ENCODE data around the gene RBBP4. TPM values are rescaled to one million over a fixed set of nuclear protein-coding genes. Genes with fewer than 3 reads are reported as not detected.
"Not testable (repeated sequence)": the region's sequence is repeated elsewhere in the genome, so short reads cannot be mapped to it uniquely, and the experiment has no call there.

RBBP4 gene
- total and polyA plus RNA-seq, 2 of the 13 experiments (the other 11 are each of a cell fraction or from before 2014, with no cell fraction given): 64.4 to 166 TPM

DNA sequence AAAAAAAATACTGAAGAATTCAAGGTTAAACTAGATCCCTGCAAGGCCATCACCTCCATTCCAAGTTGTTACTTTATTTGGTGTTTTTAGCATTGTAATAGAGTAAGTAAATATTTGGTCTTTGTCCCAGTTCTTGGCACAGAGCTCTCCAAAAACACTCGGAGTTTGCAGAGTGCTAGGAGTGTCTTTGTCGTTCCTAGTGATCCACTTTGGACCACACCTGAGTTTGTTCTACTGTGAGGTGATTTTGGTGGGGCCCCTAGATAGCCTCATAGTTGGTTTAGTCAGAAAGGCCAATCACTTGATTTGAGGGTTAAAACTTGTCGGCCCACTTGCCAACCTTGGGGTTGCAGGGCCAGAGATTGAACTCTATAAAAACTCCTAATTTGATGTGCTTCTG lies 25.9 kb downstream of the RBBP4 start:
- H3K36me3 ChIP-seq (replicated peaks in 1 of 2; ENCODE audit: control insufficient read depth in 1 of 2, insufficient read depth in 2 of 2, low read length in 2 of 2): peaks cover 9 to 75% of the 10 kb centered on the region in 2 experiments
- BruUV-seq (replicated peaks): no TSS peak
- no peak overlapping the region for H3K4me2 ChIP-seq (ENCODE audit: low read depth, low read length)
- no peak for TF ChIP-seq ZNF557 (CRISPR knock-in tag; IDR thresholded peaks at IDR 0.05)
- TF ChIP-seq TBX2 (CRISPR knock-in tag; IDR thresholded peaks at IDR 0.05; ENCODE audit: borderline replicate concordance): no peak
- TF ChIP-seq MBD4 (IDR thresholded peaks at IDR 0.05; ENCODE audit: borderline replicate concordance, low read length): no peak
- TF ChIP-seq POLR2AphosphoS5 (IDR thresholded peaks at IDR 0.05; ENCODE audit: low read depth, low read length): no peak
- TF ChIP-seq, protein P1, sequence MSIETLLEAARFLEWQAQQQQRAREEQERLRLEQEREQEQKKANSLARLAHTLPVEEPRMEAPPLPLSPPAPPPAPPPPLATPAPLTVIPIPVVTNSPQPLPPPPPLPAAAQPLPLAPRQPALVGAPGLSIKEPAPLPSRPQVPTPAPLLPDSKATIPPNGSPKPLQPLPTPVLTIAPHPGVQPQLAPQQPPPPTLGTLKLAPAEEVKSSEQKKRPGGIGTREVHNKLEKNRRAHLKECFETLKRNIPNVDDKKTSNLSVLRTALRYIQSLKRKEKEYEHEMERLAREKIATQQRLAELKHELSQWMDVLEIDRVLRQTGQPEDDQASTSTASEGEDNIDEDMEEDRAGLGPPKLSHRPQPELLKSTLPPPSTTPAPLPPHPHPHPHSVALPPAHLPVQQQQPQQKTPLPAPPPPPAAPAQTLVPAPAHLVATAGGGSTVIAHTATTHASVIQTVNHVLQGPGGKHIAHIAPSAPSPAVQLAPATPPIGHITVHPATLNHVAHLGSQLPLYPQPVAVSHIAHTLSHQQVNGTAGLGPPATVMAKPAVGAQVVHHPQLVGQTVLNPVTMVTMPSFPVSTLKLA (IDR thresholded peaks at IDR 0.05): no peak
- TF ChIP-seq CHD2 (IDR thresholded peaks at IDR 0.05; ENCODE audit: low read depth, low read length): no peak
- no peak for TF ChIP-seq HES4 (CRISPR knock-in tag; IDR thresholded peaks at IDR 0.05; ENCODE audit: borderline replicate concordance)
- no peak for TF ChIP-seq ZFP41 (CRISPR knock-in tag; IDR thresholded peaks at IDR 0.05; ENCODE audit: borderline replicate concordance)
- no peak for TF ChIP-seq POLR2A (IDR thresholded peaks at IDR 0.05; ENCODE audit: insufficient read depth in 1 of 2, low read depth in 2 of 2, low read length in 2 of 2)
- no peak overlapping the region for H3K4me3 ChIP-seq (replicated peaks in 1 of 3; ENCODE audit: insufficient read depth in 1 of 3, low read depth in 2 of 3, low read length in 3 of 3)
- no peaks in the 10 kb centered on the region for H3K79me2 ChIP-seq (ENCODE audit: insufficient read depth, low read length)
- ChIA-PET CTCF (ENCODE audit: low intra/inter-chr PET ratio, low total read pairs) (no interaction called here), POLR2A (interaction anchor here (1.4 to 2.3 kb wide), 3 partner anchors 12 to 26 kb away, joined by 3 to 11 read pairs (median 4); partner anchors contain the start of gene RBBP4)
- no peaks in the 10 kb centered on the region for H3K9me3 ChIP-seq (ENCODE audit: low read length)
- no peak overlapping the region for H3K9ac ChIP-seq (ENCODE audit: insufficient read depth, low read depth, low read length)
- ATAC-seq (no peak), FAIRE-seq (no peak), DNase-seq (ENCODE audit: low spot score) (no peak)
- no peaks in the 10 kb centered on the region for H3K4me1 ChIP-seq (ENCODE audit: insufficient read depth, low read length)
- 55% methylated on average over 3 of the region's 3 CpGs for WGBS (ENCODE audit: low lambda C conversion rate)
- H3K27me3 ChIP-seq (ENCODE audit: control insufficient read depth in 1 of 2, insufficient read depth in 2 of 2, low read length in 2 of 2): no peaks in the 10 kb centered on the region
- intact Hi-C loops (cut with micrococcal nuclease; ENCODE audit: unreplicated experiment) (no loop called here), in situ Hi-C loops (cut with HindIII; ENCODE audit: extremely low pct_ligation_motif_present, low pct_unique_long_range_greater_than_20kb) (no loop called here)
- no peak overlapping the region for H2AFZ ChIP-seq (ENCODE audit: low read length)
- H4K20me1 ChIP-seq (ENCODE audit: insufficient read depth, low read length): no peaks in the 10 kb centered on the region
- H3K27ac ChIP-seq (ENCODE audit: extremely low read length, insufficient read depth, low read length): no peak overlapping the region

GRCh38 chr1:32679993-32680392 lies 29.0 kb downstream of the RBBP4 start:
- CTCF ChIA-PET (ENCODE audit: low intra/inter-chr PET ratio, low total read pairs): not testable (repeated sequence)

More at GRCh38 chr1:32679993-32680392, 29.0 kb downstream of the RBBP4 start:
- H3K4me3 ChIP-seq (replicated peaks in 1 of 3; ENCODE audit: insufficient read depth in 1 of 3, low read depth in 2 of 3, low read length in 3 of 3); H3K79me2 ChIP-seq (ENCODE audit: insufficient read depth, low read length); intact Hi-C loops (cut with micrococcal nuclease; ENCODE audit: unreplicated experiment); H3K9me3 ChIP-seq (ENCODE audit: low read length); DNase-seq (ENCODE audit: low spot score); ATAC-seq; H3K9ac ChIP-seq (ENCODE audit: insufficient read depth, low read depth, low read length); H3K4me2 ChIP-seq (ENCODE audit: low read depth, low read length); H2AFZ ChIP-seq (ENCODE audit: low read length); in situ Hi-C loops (cut with HindIII; ENCODE audit: extremely low pct_ligation_motif_present, low pct_unique_long_range_greater_than_20kb); H3K27me3 ChIP-seq (ENCODE audit: control insufficient read depth in 1 of 2, insufficient read depth in 2 of 2, low read length in 2 of 2); H4K20me1 ChIP-seq (ENCODE audit: insufficient read depth, low read length); H3K4me1 ChIP-seq (ENCODE audit: insufficient read depth, low read length); H3K27ac ChIP-seq (ENCODE audit: extremely low read length, insufficient read depth, low read length); POLR2A ChIA-PET: not testable (repeated sequence)
- WGBS (ENCODE audit: low lambda C conversion rate): 97% methylated on average over 4 of the region's 4 CpGs
- BruUV-seq (replicated peaks): TSS peak; percentile 37
- peaks cover 9 to 69% of the 10 kb centered on the region in 2 experiments for H3K36me3 ChIP-seq (replicated peaks in 1 of 2; ENCODE audit: control insufficient read depth in 1 of 2, insufficient read depth in 2 of 2, low read length in 2 of 2)
- peak; percentile 54 for FAIRE-seq
